ENCODE measurements around the gene SMR3A.

The SMR3A gene

DNA sequence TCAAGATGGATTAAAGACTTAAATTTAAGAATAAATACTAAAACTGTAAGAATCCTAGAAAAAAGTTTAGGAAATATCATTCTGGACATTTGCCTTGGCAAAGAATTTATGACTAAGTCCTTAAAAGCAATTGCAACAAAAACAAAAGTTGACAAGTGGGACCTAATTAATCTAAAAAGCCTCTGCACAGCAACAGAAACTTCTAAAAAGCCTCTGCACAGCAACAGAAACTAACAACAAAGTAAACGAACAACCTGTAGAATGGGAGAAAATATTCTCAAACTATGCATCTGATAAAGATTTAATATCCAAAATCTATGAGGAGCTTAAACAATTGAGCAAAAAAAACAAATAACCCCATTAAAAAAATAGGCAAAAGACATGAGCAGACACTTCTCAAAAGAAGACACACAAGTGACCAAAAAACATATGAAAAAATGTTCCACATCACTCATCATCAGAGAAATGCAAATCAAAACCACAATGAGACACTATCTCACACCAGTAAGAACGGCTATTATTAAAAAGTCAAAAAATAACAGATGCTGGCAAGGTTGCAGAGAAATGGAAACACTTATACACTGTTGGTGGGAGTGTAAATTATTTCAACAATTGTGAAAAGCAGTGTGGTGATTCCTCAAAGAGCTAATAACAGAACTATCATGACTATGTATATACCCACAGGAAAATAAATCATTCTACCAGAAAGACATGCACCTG lies 31.7 kb downstream of the SMR3A start:
- TF ChIP-seq POLR2AphosphoS5 (IDR thresholded peaks at IDR 0.05; ENCODE audit: borderline replicate concordance, low read depth, low read length) (no peak), FOXP2 (optimal IDR thresholded peaks at IDR 0.05; ENCODE audit: control extremely low read depth, extremely low read length, insufficient read depth) (no peak), EZH2 (IDR thresholded peaks at IDR 0.05) (no peak)
- H3K4me3 ChIP-seq: no peak overlapping the region
- H3K36me3 ChIP-seq (ENCODE audit: insufficient read depth, low read length): no peaks in the 10 kb centered on the region
- no peak overlapping the region for H3K9ac ChIP-seq (ENCODE audit: insufficient read length)
- DNase-seq (ENCODE audit: low read depth, low spot score): no peak
- H3K27ac ChIP-seq: no peak overlapping the region
- H3K9me3 ChIP-seq (ENCODE audit: low read depth, low read length): no peaks in the 10 kb centered on the region

DNA sequence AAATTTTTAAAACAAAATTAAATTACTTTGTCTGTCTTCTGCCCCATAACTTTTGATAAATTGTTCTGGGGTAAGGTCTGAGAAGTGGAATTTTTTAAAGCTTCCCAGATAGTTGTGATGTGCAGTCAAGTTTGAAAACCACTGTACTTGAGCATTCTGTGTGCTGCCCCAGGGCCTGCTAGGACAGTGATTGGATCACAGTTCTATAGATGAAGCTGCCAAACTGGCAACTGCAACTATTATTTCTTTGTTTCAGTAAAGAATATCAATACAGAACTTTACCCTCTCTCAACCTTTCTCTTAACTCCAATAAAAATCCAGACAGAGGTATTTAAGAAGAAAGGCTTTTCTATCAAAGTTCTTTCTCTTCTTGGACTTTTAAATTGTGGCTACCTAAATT lies 37.0 kb downstream of the SMR3A start, which contains the start of gene OPRPN:
Gene OPRPN, plus strand, starts transcription at position 361 of the 400 bp plus-strand sequence. CDS start 1,346 bp downstream, outside the sequence.
- no peak for TF ChIP-seq FOXP2 (optimal IDR thresholded peaks at IDR 0.05; ENCODE audit: control extremely low read depth, extremely low read length, insufficient read depth)
- no peak for TF ChIP-seq EZH2 (IDR thresholded peaks at IDR 0.05)
- TF ChIP-seq POLR2AphosphoS5 (IDR thresholded peaks at IDR 0.05; ENCODE audit: borderline replicate concordance, low read depth, low read length): no peak
- Histone ChIP-seq H3K9ac (ENCODE audit: insufficient read length) (no peak within 1 kb of the TSS), H3K9me3 (ENCODE audit: low read depth, low read length) (no peaks in the 10 kb centered on the region), H3K36me3 (ENCODE audit: insufficient read depth, low read length) (no peaks in the 10 kb centered on the region), H3K27ac (no peak within 1 kb of the TSS), H3K4me3 (no peak within 1 kb of the TSS)
- DNase-seq (ENCODE audit: low read depth, low spot score): no peak

DNA sequence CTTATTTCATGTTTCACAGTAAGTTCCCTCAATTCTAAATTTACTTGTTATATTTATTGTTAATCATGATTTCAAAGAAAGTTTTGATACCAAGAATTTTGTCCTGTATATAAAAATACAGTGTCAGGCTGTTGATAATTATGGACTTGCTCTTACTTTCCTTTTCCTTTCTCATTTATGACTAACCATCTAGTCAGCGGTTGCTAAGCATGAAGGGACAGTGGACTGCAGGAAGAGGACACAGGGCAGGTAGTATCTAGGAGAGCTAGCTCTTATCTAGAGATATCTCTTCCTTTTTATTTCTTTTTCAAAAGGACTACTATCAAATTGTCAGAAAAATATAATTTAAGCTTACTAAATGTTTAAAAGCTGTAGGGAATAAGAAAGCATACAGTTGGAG lies 38.8 kb downstream of the SMR3A start:
- H3K9ac ChIP-seq (ENCODE audit: insufficient read length): no peak overlapping the region
- no peak overlapping the region for H3K4me3 ChIP-seq
- DNase-seq (ENCODE audit: low read depth, low spot score): no peak
- H3K9me3 ChIP-seq (ENCODE audit: low read depth, low read length): no peaks in the 10 kb centered on the region
- no peak overlapping the region for H3K27ac ChIP-seq
- TF ChIP-seq FOXP2 (optimal IDR thresholded peaks at IDR 0.05; ENCODE audit: control extremely low read depth, extremely low read length, insufficient read depth): no peak
- no peak for TF ChIP-seq POLR2AphosphoS5 (IDR thresholded peaks at IDR 0.05; ENCODE audit: borderline replicate concordance, low read depth, low read length)
- TF ChIP-seq EZH2 (IDR thresholded peaks at IDR 0.05): no peak
- no peaks in the 10 kb centered on the region for H3K36me3 ChIP-seq (ENCODE audit: insufficient read depth, low read length)

DNA sequence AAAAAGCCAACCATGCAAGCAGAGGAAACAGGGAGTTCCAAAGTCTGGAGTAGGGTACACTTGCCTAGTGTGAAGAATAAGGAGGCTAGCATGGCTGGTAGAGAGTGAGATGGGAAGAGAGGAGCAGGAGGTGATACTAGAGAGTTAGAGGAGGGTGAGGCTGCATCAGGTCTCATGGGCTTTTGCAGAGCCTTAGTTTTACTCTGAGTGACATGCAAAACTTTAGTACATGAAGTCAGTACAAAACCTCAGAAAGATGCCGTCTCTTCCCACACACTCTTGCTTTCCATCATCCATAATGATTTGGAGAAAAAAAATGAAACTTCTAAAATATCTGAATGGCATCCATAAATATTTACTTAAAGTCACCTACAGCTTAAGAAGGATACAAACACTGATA lies 42.2 kb downstream of the SMR3A start:
- TF ChIP-seq EZH2 (IDR thresholded peaks at IDR 0.05) (no peak), FOXP2 (optimal IDR thresholded peaks at IDR 0.05; ENCODE audit: control extremely low read depth, extremely low read length, insufficient read depth) (no peak), POLR2AphosphoS5 (IDR thresholded peaks at IDR 0.05; ENCODE audit: borderline replicate concordance, low read depth, low read length) (no peak)
- DNase-seq (ENCODE audit: low read depth, low spot score): no peak
- H3K9ac ChIP-seq (ENCODE audit: insufficient read length): no peak overlapping the region

DNA sequence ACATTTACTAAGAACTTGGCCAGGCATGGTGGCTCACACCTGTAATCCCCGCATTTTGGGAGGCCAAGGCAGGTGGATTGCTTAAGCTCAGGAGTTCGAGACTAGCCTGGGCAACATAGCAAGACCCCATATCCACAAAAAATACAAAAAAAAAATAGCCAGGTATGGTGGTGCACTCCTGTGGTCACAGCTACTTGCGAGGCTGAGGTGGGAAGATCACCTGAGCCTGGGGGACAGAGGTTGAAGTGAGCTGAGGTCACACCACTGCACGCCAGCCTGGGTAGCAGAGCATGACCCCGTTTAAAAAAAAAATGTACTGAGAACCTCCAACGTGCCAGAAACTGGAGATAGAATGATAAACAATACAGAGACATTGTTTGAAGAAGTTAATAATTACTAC lies 45.2 kb downstream of the SMR3A start:
- Histone ChIP-seq H3K36me3 (ENCODE audit: insufficient read depth, low read length) (no peaks in the 10 kb centered on the region), H3K9ac (ENCODE audit: insufficient read length) (no peak overlapping the region), H3K9me3 (ENCODE audit: low read depth, low read length) (no peaks in the 10 kb centered on the region), H3K4me3 (no peak overlapping the region), H3K27ac (no peak overlapping the region)
- DNase-seq (ENCODE audit: low read depth, low spot score): no peak
- TF ChIP-seq FOXP2 (optimal IDR thresholded peaks at IDR 0.05; ENCODE audit: control extremely low read depth, extremely low read length, insufficient read depth) (no peak), EZH2 (IDR thresholded peaks at IDR 0.05) (no peak), POLR2AphosphoS5 (IDR thresholded peaks at IDR 0.05; ENCODE audit: borderline replicate concordance, low read depth, low read length) (no peak)

More for the DNA sequence above, 42.2 kb downstream of the SMR3A start:
- no peaks in the 10 kb centered on the region for H3K36me3 ChIP-seq (ENCODE audit: insufficient read depth, low read length)
- no peak overlapping the region for H3K27ac ChIP-seq
- H3K4me3 ChIP-seq: no peak overlapping the region
- no peaks in the 10 kb centered on the region for H3K9me3 ChIP-seq (ENCODE audit: low read depth, low read length)

Measured in SK-N-MC (cell line).